ENCODE measurements around the gene FAM120A. TPM values are rescaled to one million over a fixed set of nuclear protein-coding genes. Genes with fewer than 3 reads are reported as not detected.
A peak's percentile ranks its signal among the peaks of the same experiment; 100 is the strongest.

FAM120A gene
- total RNA-seq, 4 donors from 2014 or later, result 44.4 to 94.7 (median 72.3) TPM

DNA sequence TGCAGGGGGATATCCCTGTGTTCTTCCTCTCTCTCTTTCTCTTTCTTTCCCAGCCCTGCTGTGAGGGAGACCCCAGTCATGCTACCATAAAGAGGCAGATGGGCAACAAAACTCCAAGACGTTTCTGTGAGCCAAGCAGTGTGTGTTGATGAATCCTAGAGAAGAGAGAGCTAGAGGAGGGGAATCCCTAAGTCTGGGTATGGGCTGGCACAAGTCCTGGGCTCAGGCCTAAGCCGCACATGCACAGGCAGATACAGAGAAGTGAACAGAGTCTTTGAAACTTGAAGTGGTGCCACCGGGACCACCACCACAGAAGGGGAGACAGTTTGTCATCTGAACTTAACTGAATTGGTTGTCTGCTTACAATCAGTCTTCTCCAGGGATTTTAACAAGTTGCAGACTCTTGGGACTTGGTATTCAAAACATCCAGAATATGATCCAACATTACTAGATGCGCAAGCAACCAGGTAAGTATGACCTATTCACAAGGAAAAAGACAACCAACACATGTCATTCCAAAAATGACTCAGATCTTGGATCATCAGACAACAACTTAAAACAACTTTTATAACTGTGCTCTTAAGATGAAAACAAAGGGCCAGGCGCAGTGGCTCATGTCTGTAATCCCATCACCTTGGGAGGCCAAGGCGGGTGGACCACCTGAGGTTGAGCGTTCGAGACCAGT, 10.4 kb upstream of the FAM120A start:
- H3K9me3 ChIP-seq, result no peaks in the 10 kb centered on the region
- H3K27ac ChIP-seq, result no peak overlapping the region
- H3K27me3 ChIP-seq, result no peaks in the 10 kb centered on the region
- in situ Hi-C loops (cut with MboI; ENCODE audit: low sequenced_read_pairs in 4 of 4) (no loop called here), intact Hi-C loops (cut with DNase I; ENCODE audit: low total_unique reads) (no loop called here)
- H3K4me1 ChIP-seq, result no peaks in the 10 kb centered on the region
- H3K36me3 ChIP-seq, result peaks cover 0 to 4% of the 10 kb centered on the region in 2 donors
- no peak overlapping the region for H3K4me3 ChIP-seq
- TF ChIP-seq, protein P1, sequence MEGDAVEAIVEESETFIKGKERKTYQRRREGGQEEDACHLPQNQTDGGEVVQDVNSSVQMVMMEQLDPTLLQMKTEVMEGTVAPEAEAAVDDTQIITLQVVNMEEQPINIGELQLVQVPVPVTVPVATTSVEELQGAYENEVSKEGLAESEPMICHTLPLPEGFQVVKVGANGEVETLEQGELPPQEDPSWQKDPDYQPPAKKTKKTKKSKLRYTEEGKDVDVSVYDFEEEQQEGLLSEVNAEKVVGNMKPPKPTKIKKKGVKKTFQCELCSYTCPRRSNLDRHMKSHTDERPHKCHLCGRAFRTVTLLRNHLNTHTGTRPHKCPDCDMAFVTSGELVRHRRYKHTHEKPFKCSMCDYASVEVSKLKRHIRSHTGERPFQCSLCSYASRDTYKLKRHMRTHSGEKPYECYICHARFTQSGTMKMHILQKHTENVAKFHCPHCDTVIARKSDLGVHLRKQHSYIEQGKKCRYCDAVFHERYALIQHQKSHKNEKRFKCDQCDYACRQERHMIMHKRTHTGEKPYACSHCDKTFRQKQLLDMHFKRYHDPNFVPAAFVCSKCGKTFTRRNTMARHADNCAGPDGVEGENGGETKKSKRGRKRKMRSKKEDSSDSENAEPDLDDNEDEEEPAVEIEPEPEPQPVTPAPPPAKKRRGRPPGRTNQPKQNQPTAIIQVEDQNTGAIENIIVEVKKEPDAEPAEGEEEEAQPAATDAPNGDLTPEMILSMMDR (IDR thresholded peaks at IDR 0.05 in 4 of 5, conservative IDR thresholded peaks at IDR 0.05 in 1 of 5), result no peak
- TF ChIP-seq POLR2A (IDR thresholded peaks at IDR 0.05), result no peak
- ATAC-seq (no peak), DNase-seq (no peak)

DNA sequence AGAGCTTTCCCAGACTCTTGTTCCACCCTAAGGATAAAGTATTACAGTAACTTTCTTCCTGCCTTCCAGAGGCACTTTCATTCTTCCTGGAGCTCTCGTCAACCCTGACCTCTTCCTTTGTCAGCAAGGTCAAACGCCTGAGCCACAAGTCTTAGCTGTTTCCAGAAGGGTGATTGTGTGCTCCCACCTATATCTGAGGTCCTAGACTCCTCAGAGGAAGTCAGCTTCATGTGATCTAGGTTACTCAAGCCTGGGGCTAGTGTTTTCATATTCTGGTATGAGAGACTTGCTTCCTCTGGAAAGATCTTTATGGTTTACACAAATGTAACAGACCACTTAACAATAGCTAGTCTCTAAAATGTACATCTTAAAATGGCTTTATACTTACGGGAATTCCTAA, 5.4 kb upstream of the FAM120A start:
- DNase-seq, result no peak
- Histone ChIP-seq H3K27ac (no peak overlapping the region), H3K4me1 (peaks cover 6 to 14% of the 10 kb centered on the region in 2 donors), H3K36me3 (peaks cover 0 to 46% of the 10 kb centered on the region in 2 donors), H3K27me3 (no peaks in the 10 kb centered on the region), H3K4me3 (no peak overlapping the region), H3K9me3 (no peaks in the 10 kb centered on the region)
- TF ChIP-seq, protein P1 (IDR thresholded peaks at IDR 0.05 in 4 of 5, conservative IDR thresholded peaks at IDR 0.05 in 1 of 5), result no peak
- TF ChIP-seq POLR2A (IDR thresholded peaks at IDR 0.05), result no peak
- in situ Hi-C loops (cut with MboI; ENCODE audit: low sequenced_read_pairs in 4 of 4) (no loop called here), intact Hi-C loops (cut with DNase I; ENCODE audit: low total_unique reads) (no loop called here)
- ATAC-seq, result no peak

DNA sequence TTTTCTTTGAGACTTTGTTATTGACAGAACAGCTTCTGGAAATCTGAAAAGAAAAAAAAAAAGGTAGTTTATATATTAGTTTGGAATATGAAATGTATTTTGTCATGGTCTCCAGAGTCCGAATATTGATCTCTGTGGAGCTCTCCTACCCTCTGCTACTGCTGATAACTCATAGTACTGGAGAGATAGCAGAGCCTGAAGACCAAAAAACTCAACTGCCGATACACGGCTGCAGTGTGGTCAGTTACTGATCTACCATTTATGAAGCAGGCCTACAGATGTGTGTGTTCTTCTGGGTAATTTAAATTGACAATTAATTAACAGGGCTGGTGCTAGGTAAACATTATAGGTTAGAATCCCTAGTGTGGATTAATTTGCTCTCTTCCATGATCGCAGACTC, 3.8 kb upstream of the FAM120A start:
- in situ Hi-C loops (cut with MboI; ENCODE audit: low sequenced_read_pairs in 4 of 4), result no loop called here
- H3K27me3 ChIP-seq, result no peaks in the 10 kb centered on the region
- no peak for ATAC-seq
- no peak for DNase-seq
- no peak for TF ChIP-seq POLR2A (IDR thresholded peaks at IDR 0.05)
- TF ChIP-seq, protein P1 (IDR thresholded peaks at IDR 0.05 in 4 of 5, conservative IDR thresholded peaks at IDR 0.05 in 1 of 5), result no peak
- no peaks in the 10 kb centered on the region for H3K9me3 ChIP-seq
- peaks cover 0 to 46% of the 10 kb centered on the region in 2 donors for H3K36me3 ChIP-seq
- no peak overlapping the region for H3K4me3 ChIP-seq
- intact Hi-C loops (cut with DNase I; ENCODE audit: low total_unique reads), result no loop called here
- H3K27ac ChIP-seq, result no peak overlapping the region
- H3K4me1 ChIP-seq, result peaks cover 6 to 14% of the 10 kb centered on the region in 2 donors

DNA sequence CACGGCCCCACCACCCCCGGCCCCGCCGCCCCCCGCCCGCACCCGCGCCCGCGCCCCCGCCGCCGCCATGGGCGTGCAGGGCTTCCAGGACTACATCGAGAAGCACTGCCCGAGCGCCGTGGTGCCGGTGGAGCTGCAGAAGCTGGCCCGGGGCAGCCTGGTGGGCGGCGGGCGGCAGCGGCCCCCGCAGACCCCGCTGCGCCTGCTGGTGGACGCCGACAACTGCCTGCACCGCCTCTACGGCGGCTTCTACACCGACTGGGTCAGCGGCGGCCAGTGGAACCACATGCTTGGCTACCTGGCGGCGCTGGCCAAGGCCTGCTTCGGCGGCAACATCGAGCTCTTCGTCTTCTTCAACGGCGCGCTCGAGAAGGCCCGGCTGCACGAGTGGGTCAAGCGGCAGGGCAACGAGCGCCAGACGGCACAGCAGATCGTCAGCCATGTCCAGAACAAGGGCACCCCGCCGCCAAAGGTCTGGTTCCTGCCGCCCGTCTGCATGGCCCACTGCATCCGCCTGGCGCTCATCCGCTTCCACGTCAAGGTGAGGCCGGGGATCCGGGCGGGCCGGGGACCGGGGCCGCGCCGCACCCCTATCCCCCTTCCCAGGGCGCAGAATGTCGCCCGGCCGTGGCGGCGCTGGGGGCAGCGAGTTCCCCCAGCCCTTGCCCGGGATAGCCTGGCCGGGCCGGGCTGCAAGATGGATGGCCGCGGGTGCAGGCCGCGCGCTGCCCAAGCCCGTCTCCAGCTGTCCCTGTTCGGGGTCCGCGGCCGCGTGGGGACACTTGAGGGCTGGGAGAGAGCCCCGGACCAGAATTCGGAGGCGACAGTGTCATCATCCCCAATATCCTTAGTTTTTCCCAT, 594 bp downstream of the FAM120A start:
- in situ Hi-C loops (cut with MboI; ENCODE audit: low sequenced_read_pairs in 4 of 4) (loop anchor here (10.0 to 25.0 kb wide), 3 partner anchors 110 to 340 kb away; no protein-coding TSS in a partner anchor), intact Hi-C loops (cut with DNase I; ENCODE audit: low total_unique reads) (loop anchor here (2.0 to 5.0 kb wide), 5 partner anchors 57 to 715 kb away; no protein-coding TSS in a partner anchor)
- H3K27me3 ChIP-seq, result no peaks in the 10 kb centered on the region
- peak; percentile 27 to 63 for DNase-seq
- ATAC-seq, result peak; percentile 40 to 45
- H3K9me3 ChIP-seq, result no peaks in the 10 kb centered on the region
- H3K36me3 ChIP-seq, result peaks cover 0 to 31% of the 10 kb centered on the region in 2 donors
- H3K4me3 ChIP-seq, result peak overlapping the region; percentile 84 to 97 (median 94)
- peak overlapping the region; percentile 93 to 99 (median 96) for H3K27ac ChIP-seq
- TF ChIP-seq, protein P1 (IDR thresholded peaks at IDR 0.05 in 4 of 5, conservative IDR thresholded peaks at IDR 0.05 in 1 of 5), result peak; percentile 35 to 60 (median 44)
- no peak for TF ChIP-seq POLR2A (IDR thresholded peaks at IDR 0.05)
- H3K4me1 ChIP-seq, result peaks cover 37 to 46% of the 10 kb centered on the region in 2 donors
